Smooth muscle cell (in vitro differentiated cells): ENCODE data around the gene ANXA4. TPM values are rescaled to one million over a fixed set of nuclear protein-coding genes. Genes with fewer than 3 reads are reported as not detected.

Experiments
- DNase-seq: peaks from one replicate; lab custom pipeline; 2025; ENCODE audit not compliant: unreplicated experiment; lab: John Stamatoyannopoulos, UW
- H2AFZ ChIP-seq: fragments of 200-600 bp; sonication (generic); 2 replicates; pipeline ENCODE4 v1.6.0; 2016; ENCODE audit warnings: antibody characterized with exemption, low read depth, mild to moderate bottlenecking
- H3F3A ChIP-seq: fragments of 200-600 bp; sonication (generic); 2 replicates; pipeline ENCODE4 v1.6.0; 2017; ENCODE audit warnings: antibody characterized with exemption, low read depth
- H3K27ac ChIP-seq: fragments of 200-600 bp; sonication (generic); 2 replicates; pipeline ENCODE4 v1.5.1; 2016; ENCODE audit warnings: low read depth, mild to moderate bottlenecking
- H3K27me3 ChIP-seq: fragments of 200-600 bp; sonication (generic); 2 replicates; pipeline ENCODE4 v1.6.1; 2016; ENCODE audit warnings: low read depth, mild to moderate bottlenecking
- H3K36me3 ChIP-seq: fragments of 200-600 bp; sonication (generic); 2 replicates; pipeline ENCODE4 v1.5.1; 2016; ENCODE audit warnings: low read depth
- H3K4me1 ChIP-seq: fragments of 200-600 bp; sonication (generic); 2 replicates; pipeline ENCODE4 v1.5.1; 2016; ENCODE audit warnings: low read depth
- H3K4me2 ChIP-seq: fragments of 200-600 bp; sonication (generic); 2 replicates; pipeline ENCODE4 v1.6.0; 2016; ENCODE audit warnings: mild to moderate bottlenecking
- H3K4me3 ChIP-seq: fragments of 200-600 bp; sonication (generic); 2 replicates; pipeline ENCODE4 v1.5.1; 2016; ENCODE audit warnings: mild to moderate bottlenecking
- H3K79me2 ChIP-seq: fragments of 200-600 bp; sonication (generic); 2 replicates; pipeline ENCODE4 v1.6.0; 2016; ENCODE audit warnings: low read depth, mild to moderate bottlenecking
- H3K9ac ChIP-seq: fragments of 200-600 bp; sonication (generic); 2 replicates; pipeline ENCODE4 v1.6.0; 2016; ENCODE audit warnings: low read depth
- H3K9me3 ChIP-seq: fragments of 200-600 bp; sonication (generic); replicated peaks from 2 replicates; pipeline ENCODE4 v1.5.1; 2016; ENCODE audit warnings: low read depth
- H4K20me1 ChIP-seq: fragments of 200-600 bp; sonication (generic); 2 replicates; pipeline ENCODE4 v1.6.0; 2016; ENCODE audit warnings: low read depth
- CTCF ChIP-seq: fragments of 200-600 bp; sonication (generic); IDR thresholded peaks from 2 replicates; pipeline ENCODE4 v1.5.1; 2017; ENCODE audit warnings: borderline replicate concordance, mild to moderate bottlenecking, antibody characterized with exemption; ENCODE audit not compliant: insufficient read depth, poor library complexity, severe bottlenecking
- WGBS: methylation state at CpG from one replicate; pipeline ENCODE4 v1.1.7; 2016; ENCODE audit warnings: low lambda C conversion rate; 5-methylcytosine and 5-hydroxymethylcytosine counted together
- polyA plus RNA-seq: library from polyadenylated mRNA; unstranded; fragments of >200 nt; fragmentation: Nextera tagmentation; extraction: Ambion mirVana; gene quantifications from 2 replicates; pipeline ENCODE4 v1.2.1, GENCODE V29; 2016
- total RNA-seq: library from RNA; depleted of rRNA; stranded (reverse); fragments of >200 nt; gene quantifications from 2 replicates; pipeline ENCODE4 v1.2.3, GENCODE V29; 2014

ANXA4 gene
- total and polyA plus RNA-seq, 2 experiments from 2014 or later: 14.7 to 32.8 TPM

GRCh38 chr2:69835666-69836065, 93.7 kb downstream of the ANXA4 start:
- WGBS: 82% methylated on average over 2 of the region's 2 CpGs
- TF ChIP-seq CTCF: no peak
- peaks cover 46% of the 10 kb centered on the region for H3K79me2 ChIP-seq
- H3K27ac ChIP-seq: no peak overlapping the region
- peaks cover 5% of the 10 kb centered on the region for H3K36me3 ChIP-seq
- H2AFZ ChIP-seq: no peak overlapping the region
- H4K20me1 ChIP-seq: peaks cover 20% of the 10 kb centered on the region
- H3F3A ChIP-seq: no peaks in the 10 kb centered on the region
- H3K4me3 ChIP-seq: no peak overlapping the region
- no peak overlapping the region for H3K9ac ChIP-seq
- no peaks in the 10 kb centered on the region for H3K9me3 ChIP-seq
- no peak for DNase-seq
- no peak overlapping the region for H3K4me2 ChIP-seq
- peaks cover 14% of the 10 kb centered on the region for H3K4me1 ChIP-seq
- H3K27me3 ChIP-seq: no peaks in the 10 kb centered on the region

GRCh38 chr2:69836316-69836715, 94.4 kb downstream of the ANXA4 start:
- H4K20me1 ChIP-seq: peaks cover 20% of the 10 kb centered on the region
- 90% methylated on average over 5 of the region's 5 CpGs for WGBS
- TF ChIP-seq CTCF: no peak
- peaks cover 7% of the 10 kb centered on the region for H3K4me1 ChIP-seq
- peaks cover 5% of the 10 kb centered on the region for H3K36me3 ChIP-seq
- H3F3A ChIP-seq: no peaks in the 10 kb centered on the region
- H3K79me2 ChIP-seq: peaks cover 40% of the 10 kb centered on the region
- H3K27ac ChIP-seq: no peak overlapping the region
- H3K27me3 ChIP-seq: no peaks in the 10 kb centered on the region
- no peak overlapping the region for H3K4me2 ChIP-seq
- no peaks in the 10 kb centered on the region for H3K9me3 ChIP-seq
- H3K4me3 ChIP-seq: no peak overlapping the region
- DNase-seq: no peak
- no peak overlapping the region for H3K9ac ChIP-seq
- no peak overlapping the region for H2AFZ ChIP-seq

GRCh38 chr2:69837533-69837932, 95.6 kb downstream of the ANXA4 start:
- no peak for TF ChIP-seq CTCF

GRCh38 chr2:69843993-69844392, 102.1 kb downstream of the ANXA4 start:
- Histone ChIP-seq H3K79me2 (no peaks in the 10 kb centered on the region), H3K4me1 (no peaks in the 10 kb centered on the region), H3K4me3 (no peak overlapping the region), H2AFZ (no peak overlapping the region), H3K27me3 (no peaks in the 10 kb centered on the region), H3F3A (no peaks in the 10 kb centered on the region), H3K4me2 (no peak overlapping the region), H3K9me3 (no peaks in the 10 kb centered on the region), H4K20me1 (no peaks in the 10 kb centered on the region), H3K36me3 (peaks cover 17% of the 10 kb centered on the region), H3K27ac (no peak overlapping the region), H3K9ac (no peak overlapping the region)
- no peak for DNase-seq
- no peak for TF ChIP-seq CTCF

More at GRCh38 chr2:69837533-69837932, 95.6 kb downstream of the ANXA4 start:
- Histone ChIP-seq H3K4me2 (no peak overlapping the region), H3K4me1 (no peaks in the 10 kb centered on the region), H3K79me2 (peaks cover 29% of the 10 kb centered on the region), H3K27me3 (no peaks in the 10 kb centered on the region), H3K4me3 (no peak overlapping the region), H4K20me1 (peaks cover 20% of the 10 kb centered on the region), H2AFZ (no peak overlapping the region), H3F3A (no peaks in the 10 kb centered on the region), H3K9ac (no peak overlapping the region), H3K9me3 (no peaks in the 10 kb centered on the region), H3K27ac (no peak overlapping the region), H3K36me3 (peaks cover 5% of the 10 kb centered on the region)
- WGBS: 97% methylated on average over 2 of the region's 2 CpGs
- DNase-seq: no peak
